ENCODE results near the gene APOBEC2.

DNA sequence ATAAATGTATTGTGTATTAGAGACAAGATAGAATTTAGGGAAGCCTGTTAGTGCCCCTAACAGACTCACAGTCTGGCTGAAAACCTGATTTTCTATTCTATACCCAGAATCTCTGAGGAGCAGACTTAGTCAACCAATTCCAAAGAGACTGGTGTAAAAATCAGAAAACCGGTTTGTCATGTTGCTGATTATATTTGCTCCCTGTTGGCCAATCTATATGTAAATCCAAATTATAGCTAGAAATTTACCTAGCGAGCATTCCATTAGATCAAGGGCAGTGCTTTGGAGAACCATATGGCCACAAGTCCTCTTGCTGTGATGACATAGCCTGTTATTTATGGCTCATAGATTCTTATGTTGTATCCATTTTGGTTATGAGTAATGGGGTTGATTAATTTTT is 24.5 kb downstream of the APOBEC2 start:
- TF ChIP-seq, protein P1, sequence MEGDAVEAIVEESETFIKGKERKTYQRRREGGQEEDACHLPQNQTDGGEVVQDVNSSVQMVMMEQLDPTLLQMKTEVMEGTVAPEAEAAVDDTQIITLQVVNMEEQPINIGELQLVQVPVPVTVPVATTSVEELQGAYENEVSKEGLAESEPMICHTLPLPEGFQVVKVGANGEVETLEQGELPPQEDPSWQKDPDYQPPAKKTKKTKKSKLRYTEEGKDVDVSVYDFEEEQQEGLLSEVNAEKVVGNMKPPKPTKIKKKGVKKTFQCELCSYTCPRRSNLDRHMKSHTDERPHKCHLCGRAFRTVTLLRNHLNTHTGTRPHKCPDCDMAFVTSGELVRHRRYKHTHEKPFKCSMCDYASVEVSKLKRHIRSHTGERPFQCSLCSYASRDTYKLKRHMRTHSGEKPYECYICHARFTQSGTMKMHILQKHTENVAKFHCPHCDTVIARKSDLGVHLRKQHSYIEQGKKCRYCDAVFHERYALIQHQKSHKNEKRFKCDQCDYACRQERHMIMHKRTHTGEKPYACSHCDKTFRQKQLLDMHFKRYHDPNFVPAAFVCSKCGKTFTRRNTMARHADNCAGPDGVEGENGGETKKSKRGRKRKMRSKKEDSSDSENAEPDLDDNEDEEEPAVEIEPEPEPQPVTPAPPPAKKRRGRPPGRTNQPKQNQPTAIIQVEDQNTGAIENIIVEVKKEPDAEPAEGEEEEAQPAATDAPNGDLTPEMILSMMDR (optimal IDR thresholded peaks at IDR 0.05 in 1 of 3, IDR thresholded peaks at IDR 0.05 in 1 of 3, conservative IDR thresholded peaks at IDR 0.05 in 1 of 3; ENCODE audit: extremely low read depth in 1 of 3, insufficient read depth in 2 of 3, low read length in 3 of 3): no peak
- no peak for TF ChIP-seq EZH2 (IDR thresholded peaks at IDR 0.05; ENCODE audit: low read length)
